Choroid plexus epithelial cell (primary cell): ENCODE data around the gene NEUROG3.

Source experiments
- DNase-seq: peaks from one replicate; pipeline ENCODE4 v3.0.0-alpha.2; 2010; ENCODE audit warnings: low read depth
- H3K4me3 ChIP-seq: 2 replicates; pipeline ENCODE4 v1.5.1; 2011; ENCODE audit warnings: low read depth, mild to moderate bottlenecking, control low read depth, low read length, moderate library complexity
- TF ChIP-seq, protein P1 (sequence below): conservative IDR thresholded peaks from 2 replicates; pipeline ENCODE4 v1.5.1; 2011; ENCODE audit warnings: low read depth, mild to moderate bottlenecking, control low read depth, inconsistent platforms, low read length, moderate library complexity

NEUROG3 gene

GRCh38 chr10:69573056-69573806 lies at the start of gene NEUROG3:
NEUROG3 (minus strand) TSS chr10:69573422; CDS start chr10:69573043, 379 bp downstream.
- no peak within 1 kb of the TSS for H3K4me3 ChIP-seq
- TF ChIP-seq, protein P1, sequence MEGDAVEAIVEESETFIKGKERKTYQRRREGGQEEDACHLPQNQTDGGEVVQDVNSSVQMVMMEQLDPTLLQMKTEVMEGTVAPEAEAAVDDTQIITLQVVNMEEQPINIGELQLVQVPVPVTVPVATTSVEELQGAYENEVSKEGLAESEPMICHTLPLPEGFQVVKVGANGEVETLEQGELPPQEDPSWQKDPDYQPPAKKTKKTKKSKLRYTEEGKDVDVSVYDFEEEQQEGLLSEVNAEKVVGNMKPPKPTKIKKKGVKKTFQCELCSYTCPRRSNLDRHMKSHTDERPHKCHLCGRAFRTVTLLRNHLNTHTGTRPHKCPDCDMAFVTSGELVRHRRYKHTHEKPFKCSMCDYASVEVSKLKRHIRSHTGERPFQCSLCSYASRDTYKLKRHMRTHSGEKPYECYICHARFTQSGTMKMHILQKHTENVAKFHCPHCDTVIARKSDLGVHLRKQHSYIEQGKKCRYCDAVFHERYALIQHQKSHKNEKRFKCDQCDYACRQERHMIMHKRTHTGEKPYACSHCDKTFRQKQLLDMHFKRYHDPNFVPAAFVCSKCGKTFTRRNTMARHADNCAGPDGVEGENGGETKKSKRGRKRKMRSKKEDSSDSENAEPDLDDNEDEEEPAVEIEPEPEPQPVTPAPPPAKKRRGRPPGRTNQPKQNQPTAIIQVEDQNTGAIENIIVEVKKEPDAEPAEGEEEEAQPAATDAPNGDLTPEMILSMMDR = no peak
- no peak for DNase-seq

- H3K4me3 ChIP-seq = no peak overlapping the region
- no peak for DNase-seq
- TF ChIP-seq, protein P1 = no peak
Measured at GRCh38 chr10:69620625-69621024, 47.4 kb upstream of the NEUROG3 start.

GRCh38 chr10:69619626-69620025 lies 46.4 kb upstream of the NEUROG3 start:
- DNase-seq = no peak
- no peak overlapping the region for H3K4me3 ChIP-seq
- TF ChIP-seq, protein P1 = no peak

GRCh38 chr10:69618746-69619145 lies 45.5 kb upstream of the NEUROG3 start:
- no peak for DNase-seq
- no peak overlapping the region for H3K4me3 ChIP-seq
- TF ChIP-seq, protein P1 = no peak

- TF ChIP-seq, protein P1 = no peak
- no peak overlapping the region for H3K4me3 ChIP-seq
- no peak for DNase-seq
Measured at GRCh38 chr10:69616358-69616757, 43.1 kb upstream of the NEUROG3 start.

- TF ChIP-seq, protein P1 = no peak
- no peak for DNase-seq
- no peak overlapping the region for H3K4me3 ChIP-seq
Measured at GRCh38 chr10:69614130-69614529, 40.9 kb upstream of the NEUROG3 start.

DNA sequence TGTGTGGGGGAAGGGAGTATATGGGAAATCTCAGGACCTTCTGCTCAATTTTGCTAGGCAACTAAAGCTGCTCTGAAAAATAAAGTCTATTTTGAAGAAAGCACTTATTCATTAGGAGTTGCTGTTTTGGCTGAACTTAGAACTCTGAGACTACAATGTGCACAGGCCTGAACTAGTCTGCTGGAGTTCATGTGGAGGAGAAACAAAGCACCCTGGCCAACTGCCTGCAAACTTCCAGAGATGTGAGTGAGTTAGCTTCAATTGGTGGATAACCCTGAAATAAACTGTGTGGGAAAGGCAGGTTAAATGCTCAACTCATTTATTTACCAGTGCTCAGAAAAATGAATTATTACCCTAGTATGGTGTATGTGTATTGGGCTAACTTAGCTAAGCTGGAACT lies 39.5 kb upstream of the NEUROG3 start:
- no peak for DNase-seq
- TF ChIP-seq, protein P1 = no peak
- H3K4me3 ChIP-seq = no peak overlapping the region
